Fibroblast of villous mesenchyme (primary cell): Measurements from ENCODE around the gene CALML3. TPM values are rescaled to one million over a fixed set of nuclear protein-coding genes. Genes with fewer than 3 reads are reported as not detected.

ENCODE experiments used
- DNase-seq: peaks from one replicate; pipeline ENCODE4 v3.0.0-alpha.2; 2010; ENCODE audit warnings: low read depth
- H3K4me3 ChIP-seq: 2 replicates; pipeline ENCODE4 v1.5.1; 2011; ENCODE audit warnings: low read depth, mild to moderate bottlenecking, low read length
- total RNA-seq: library from RNA; depleted of rRNA; stranded (reverse); fragments of >200 nt; gene quantifications from 2 replicates; pipeline ENCODE4 v1.2.3, GENCODE V29; 2012
- TF ChIP-seq, protein P1 (sequence below): IDR thresholded peaks from 2 replicates; pipeline ENCODE4 v1.5.1; 2012; ENCODE audit warnings: low read depth, mild to moderate bottlenecking, low read length; ENCODE audit not compliant: insufficient read depth

The CALML3 gene
- total RNA-seq, 1 donor: not detected

- no peak for DNase-seq
- TF ChIP-seq, protein P1, sequence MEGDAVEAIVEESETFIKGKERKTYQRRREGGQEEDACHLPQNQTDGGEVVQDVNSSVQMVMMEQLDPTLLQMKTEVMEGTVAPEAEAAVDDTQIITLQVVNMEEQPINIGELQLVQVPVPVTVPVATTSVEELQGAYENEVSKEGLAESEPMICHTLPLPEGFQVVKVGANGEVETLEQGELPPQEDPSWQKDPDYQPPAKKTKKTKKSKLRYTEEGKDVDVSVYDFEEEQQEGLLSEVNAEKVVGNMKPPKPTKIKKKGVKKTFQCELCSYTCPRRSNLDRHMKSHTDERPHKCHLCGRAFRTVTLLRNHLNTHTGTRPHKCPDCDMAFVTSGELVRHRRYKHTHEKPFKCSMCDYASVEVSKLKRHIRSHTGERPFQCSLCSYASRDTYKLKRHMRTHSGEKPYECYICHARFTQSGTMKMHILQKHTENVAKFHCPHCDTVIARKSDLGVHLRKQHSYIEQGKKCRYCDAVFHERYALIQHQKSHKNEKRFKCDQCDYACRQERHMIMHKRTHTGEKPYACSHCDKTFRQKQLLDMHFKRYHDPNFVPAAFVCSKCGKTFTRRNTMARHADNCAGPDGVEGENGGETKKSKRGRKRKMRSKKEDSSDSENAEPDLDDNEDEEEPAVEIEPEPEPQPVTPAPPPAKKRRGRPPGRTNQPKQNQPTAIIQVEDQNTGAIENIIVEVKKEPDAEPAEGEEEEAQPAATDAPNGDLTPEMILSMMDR: no peak
- H3K4me3 ChIP-seq: no peak overlapping the region
Observed at GRCh38 chr10:5563321-5563961, 38.7 kb downstream of the CALML3 start.

- TF ChIP-seq, protein P1: no peak
- DNase-seq: no peak
- no peak overlapping the region for H3K4me3 ChIP-seq
Observed at GRCh38 chr10:5563991-5564536, 39.3 kb downstream of the CALML3 start.

DNA sequence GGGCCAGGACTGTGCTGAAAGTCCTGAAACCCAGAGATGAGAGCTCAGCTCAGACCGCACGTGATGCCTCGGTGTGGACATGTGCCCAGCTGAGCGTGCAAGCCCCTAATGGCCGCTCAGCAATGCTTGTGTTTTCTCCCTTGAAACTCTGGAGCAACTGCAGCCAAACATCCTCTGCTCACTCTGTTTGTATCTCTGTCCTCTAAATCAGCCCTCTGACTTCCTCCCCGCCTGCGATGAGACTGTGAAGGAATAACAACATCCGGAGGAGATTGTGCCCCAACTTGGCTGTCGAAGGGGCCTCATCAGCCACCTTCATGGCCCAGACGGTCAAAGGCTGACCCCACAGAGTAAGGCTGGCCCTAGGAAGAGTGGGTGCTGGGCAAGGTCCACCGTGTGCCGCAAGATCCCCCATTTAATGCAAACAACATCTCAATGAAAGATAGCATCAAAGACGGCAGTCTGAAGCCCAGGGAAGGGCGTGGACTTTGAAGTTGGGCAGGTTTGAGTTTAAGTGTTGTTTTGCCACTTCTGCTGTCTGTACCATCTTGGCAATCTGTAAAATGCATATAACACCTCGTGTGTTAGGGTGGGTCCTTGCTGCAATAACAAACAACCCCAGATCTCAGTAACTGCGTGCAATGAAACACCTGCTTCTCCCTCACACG, 39.9 kb downstream of the CALML3 start:
- TF ChIP-seq, protein P1: no peak
- DNase-seq: no peak
- H3K4me3 ChIP-seq: no peak overlapping the region

DNA sequence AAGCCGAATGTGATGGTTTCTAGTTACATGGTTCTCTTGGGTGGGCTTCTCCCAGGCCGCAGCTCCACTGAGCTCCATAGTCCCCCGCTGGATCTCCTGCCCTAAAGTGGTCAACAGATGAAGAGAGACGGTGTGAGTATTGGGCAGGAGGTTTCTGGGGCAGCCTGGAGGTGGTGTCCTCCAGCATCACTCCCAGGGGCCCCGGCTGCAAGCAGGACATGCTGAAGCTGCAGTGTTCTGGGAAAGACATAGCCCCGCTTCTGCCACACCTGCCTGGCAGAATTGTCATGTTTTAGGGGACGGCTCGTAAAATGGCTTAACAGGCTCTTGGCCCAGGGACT, 40.4 kb downstream of the CALML3 start:
- H3K4me3 ChIP-seq: no peak overlapping the region
- TF ChIP-seq, protein P1: no peak
- DNase-seq: no peak

DNA sequence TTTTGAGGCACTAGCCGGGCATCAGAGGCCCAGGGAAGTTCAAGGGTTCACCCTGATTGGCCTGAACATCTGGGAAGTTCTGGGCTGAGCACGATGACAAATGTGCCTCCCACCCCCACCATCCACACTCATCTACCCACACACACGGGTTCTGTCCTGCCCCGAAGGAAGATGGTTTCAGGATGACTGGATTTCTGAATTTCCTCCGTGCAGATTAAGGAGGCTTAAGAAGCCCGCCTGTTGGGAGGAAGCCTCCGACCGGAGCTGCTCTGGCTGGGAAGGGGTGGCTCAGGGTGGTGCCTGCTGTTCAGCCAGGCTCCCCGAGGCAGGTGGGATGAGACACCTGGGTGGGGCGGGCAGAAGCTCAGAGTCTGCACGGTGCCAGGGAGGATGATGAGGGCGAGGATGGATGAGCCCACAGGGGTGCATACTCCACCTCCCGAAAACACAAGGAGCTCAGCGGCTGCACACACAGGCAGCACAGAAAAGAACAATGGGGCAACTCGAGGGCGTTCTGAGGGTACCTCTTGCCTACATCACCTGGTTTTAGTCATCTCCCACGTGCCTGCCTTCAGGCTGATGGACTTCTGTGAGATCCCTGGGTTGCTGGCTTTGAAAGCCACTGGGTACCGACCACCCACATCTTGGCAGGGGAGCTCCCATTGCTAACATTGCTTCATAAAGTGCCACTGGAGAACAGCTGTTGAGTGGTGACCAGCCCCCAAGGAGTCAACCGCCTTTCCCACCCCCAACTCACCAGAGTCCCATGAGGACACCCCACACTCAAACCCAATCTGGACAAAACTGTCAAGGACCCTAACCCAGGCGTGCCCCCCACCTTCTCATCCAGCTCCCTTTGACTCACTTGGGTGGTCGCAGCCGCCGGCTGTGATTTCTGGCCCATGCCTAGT, 41.2 kb downstream of the CALML3 start:
- TF ChIP-seq, protein P1: no peak
- DNase-seq: peak; percentile 67

GRCh38 chr10:5566614-5567013, 41.9 kb downstream of the CALML3 start:
- TF ChIP-seq, protein P1: no peak
- no peak for DNase-seq
- H3K4me3 ChIP-seq: no peak overlapping the region

More for the DNA sequence above, 41.2 kb downstream of the CALML3 start:
- no peak overlapping the region for H3K4me3 ChIP-seq
